SK-N-SH (cell line): Measurements from ENCODE around the gene COL28A1. TPM values are rescaled to one million over a fixed set of nuclear protein-coding genes. Genes with fewer than 3 reads are reported as not detected.

Source experiments
- CTCF ChIA-PET: fragments of 300-600, 350-600 bp; formaldehyde crosslinking; extraction: SDS; loops from one replicate; lab custom pipeline; 2021; lab: Yijun Ruan, JAX
- POLR2A ChIA-PET: fragments of 350-600 bp; sonication (Branson Sonifier 250); formaldehyde crosslinking; extraction: SDS; loops from one replicate; lab custom pipeline; 2020; ENCODE audit warnings: antibody characterized with exemption, inconsistent platforms; lab: Yijun Ruan, JAX
- DNase-seq: peaks from one replicate; pipeline ENCODE4 v3.0.0; 2012
- H2AFZ ChIP-seq: fragments of 200-600 bp; sonication (generic); 2 replicates; pipeline ENCODE4 v1.8.1; 2016; ENCODE audit warnings: antibody characterized with exemption, mild to moderate bottlenecking, low read depth
- H3F3A ChIP-seq: fragments of 200-600 bp; sonication (generic); replicated peaks from 2 replicates; pipeline ENCODE3; 2016; ENCODE audit warnings: antibody characterized with exemption, mild to moderate bottlenecking; ENCODE audit not compliant: insufficient read depth
- H3K27ac ChIP-seq, 2 experiments: fragments of 200-500 bp in 1 of 2; fragments of 200-600 bp in 1 of 2; sonication (Bioruptor generic) in 1 of 2; sonication (generic), shearing (Covaris generic) in 1 of 2; 2 replicates each; pipeline versions ENCODE4 v1.5.1 to v1.6.1; 2014 to 2016; ENCODE audit warnings: low read depth in 2 of 2, inconsistent platforms in 1 of 2, low read length in 1 of 2, mild to moderate bottlenecking in 1 of 2, mixed read lengths in 1 of 2
- H3K27me3 ChIP-seq: fragments of 200-600 bp; sonication (generic), shearing (Covaris generic); 2 replicates; pipeline ENCODE4 v1.6.1; 2016; ENCODE audit warnings: mixed run types; ENCODE audit not compliant: insufficient read depth
- H3K36me3 ChIP-seq, 2 experiments: fragments of 200-500 bp in 1 of 2; fragments of 200-600 bp in 1 of 2; sonication (Bioruptor generic) in 1 of 2; sonication (generic) in 1 of 2; replicated peaks in 1 of 2; 2 replicates each; pipeline versions ENCODE3 to v1.5.1; 2014 to 2016; ENCODE audit warnings: low read length in 1 of 2, mild to moderate bottlenecking in 1 of 2; ENCODE audit not compliant: insufficient read depth in 2 of 2, control insufficient read depth in 1 of 2
- H3K4me1 ChIP-seq, 2 experiments: fragments of 200-500 bp in 1 of 2; fragments of 200-600 bp in 1 of 2; sonication (Bioruptor generic) in 1 of 2; sonication (generic), shearing (Covaris generic) in 1 of 2; 2 replicates each; pipeline versions ENCODE4 v1.5.1 to v1.6.1; 2014 to 2016; ENCODE audit warnings: low read depth in 1 of 2, low read length in 1 of 2, mixed run types in 1 of 2; ENCODE audit not compliant: insufficient read depth in 2 of 2, control insufficient read depth in 1 of 2
- H3K4me2 ChIP-seq: fragments of 200-600 bp; sonication (generic), shearing (Covaris generic); 2 replicates; pipeline ENCODE4 v1.6.1; 2017; ENCODE audit warnings: mixed run types
- H3K4me3 ChIP-seq, 2 experiments: fragments of 200-500 bp in 1 of 2; fragments of 200-600 bp in 1 of 2; sonication (Bioruptor generic) in 1 of 2; sonication (generic), shearing (Covaris generic) in 1 of 2; 2 replicates each; pipeline versions ENCODE4 v1.5.1 to v1.8.1; 2014 to 2016; ENCODE audit warnings: low read depth in 2 of 2, inconsistent platforms in 1 of 2, low read length in 1 of 2, mild to moderate bottlenecking in 1 of 2, mixed read lengths in 1 of 2, moderate library complexity in 1 of 2
- H3K79me2 ChIP-seq: fragments of 200-600 bp; sonication (generic); 2 replicates; pipeline ENCODE4 v1.8.1; 2017; ENCODE audit warnings: mild to moderate bottlenecking; ENCODE audit not compliant: insufficient read depth
- H3K9ac ChIP-seq: fragments of 200-600 bp; sonication (generic); 2 replicates; pipeline ENCODE4 v1.6.1; 2017; ENCODE audit warnings: mixed run types
- H3K9me2 ChIP-seq: fragments of 200-600 bp; sonication (generic); 2 replicates; pipeline ENCODE4 v1.6.1; 2017; ENCODE audit warnings: mixed run types
- H3K9me3 ChIP-seq: fragments of 200-600 bp; sonication (generic); 2 replicates; pipeline ENCODE4 v1.6.1; 2017; ENCODE audit warnings: mixed run types, mild to moderate bottlenecking, moderate library complexity
- H4K20me1 ChIP-seq: fragments of 200-600 bp; sonication (generic); 2 replicates; pipeline ENCODE4 v1.6.1; 2017; ENCODE audit warnings: mild to moderate bottlenecking, mixed run types; ENCODE audit not compliant: insufficient read depth
- EP300 ChIP-seq, 2 experiments: IDR thresholded peaks; 2 replicates each; pipeline versions ENCODE4 v1.4.0 to v1.6.1; 2012; ENCODE audit warnings: borderline replicate concordance in 1 of 2, low read depth in 1 of 2, low read length in 1 of 2
- EZH2phosphoT487 ChIP-seq: fragments of 200-600 bp; sonication (generic); IDR thresholded peaks from 2 replicates; pipeline ENCODE4 v1.6.1; 2017; ENCODE audit warnings: low read depth, mixed run types, mild to moderate bottlenecking, antibody characterized with exemption, moderate library complexity, borderline replicate concordance
- FOSL2 ChIP-seq: IDR thresholded peaks from 2 replicates; pipeline ENCODE4 v1.4.0; 2012; ENCODE audit warnings: low read depth, mild to moderate bottlenecking, moderate library complexity, borderline replicate concordance
- FOXJ3 ChIP-seq: sonication (generic); formaldehyde crosslinking; IDR thresholded peaks from 2 replicates; pipeline ENCODE4 v1.5.1; 2020; ENCODE audit warnings: mild to moderate bottlenecking, missing genetic modification reagents
- FOXM1 ChIP-seq: IDR thresholded peaks from 2 replicates; pipeline ENCODE4 v1.4.0; 2012; ENCODE audit warnings: low read depth, mild to moderate bottlenecking
- GABPA ChIP-seq: IDR thresholded peaks from 2 replicates; pipeline ENCODE4 v1.4.0; 2012; ENCODE audit warnings: low read depth, mild to moderate bottlenecking
- GATA2 ChIP-seq: sonication (generic); formaldehyde crosslinking; IDR thresholded peaks from 2 replicates; pipeline ENCODE4 v1.5.0; 2020; ENCODE audit warnings: mild to moderate bottlenecking, missing genetic modification reagents
- JUND ChIP-seq: IDR thresholded peaks from 2 replicates; pipeline ENCODE4 v1.4.0; 2012
- MXI1 ChIP-seq: IDR thresholded peaks from 2 replicates; pipeline ENCODE4 v1.6.1; 2012; ENCODE audit warnings: mild to moderate bottlenecking, low read depth, low read length, improper control_type of control experiment
- NFIC ChIP-seq: IDR thresholded peaks from 2 replicates; pipeline ENCODE4 v1.4.0; 2012; ENCODE audit warnings: borderline replicate concordance
- NRF1 ChIP-seq: IDR thresholded peaks from 2 replicates; pipeline ENCODE4 v1.6.1; 2012; ENCODE audit warnings: low read depth, mild to moderate bottlenecking, low read length
- POLR2AphosphoS5 ChIP-seq: IDR thresholded peaks from 2 replicates; pipeline ENCODE4 v1.6.1; 2012; ENCODE audit warnings: low read depth, low read length
- RAD21 ChIP-seq: IDR thresholded peaks from 2 replicates; pipeline ENCODE4 v1.6.1; 2012; ENCODE audit warnings: mild to moderate bottlenecking, low read length
- RCOR1 ChIP-seq: fragments of 150-350 bp; IDR thresholded peaks from 2 replicates; pipeline ENCODE4 v1.6.1; 2017; ENCODE audit warnings: antibody characterized with exemption, low read length
- RXRA ChIP-seq: IDR thresholded peaks from 2 replicates; pipeline ENCODE4 v1.4.0; 2012; ENCODE audit warnings: low read depth, mild to moderate bottlenecking, borderline replicate concordance
- SMC3 ChIP-seq: IDR thresholded peaks from 2 replicates; pipeline ENCODE4 v1.6.1; 2012; ENCODE audit warnings: low read depth, low read length, improper control_type of control experiment
- TEAD4 ChIP-seq: IDR thresholded peaks from 2 replicates; pipeline ENCODE4 v1.4.0; 2012; ENCODE audit warnings: mild to moderate bottlenecking, borderline replicate concordance; ENCODE audit not compliant: insufficient read depth
- YY1 ChIP-seq: IDR thresholded peaks from 2 replicates; pipeline ENCODE4 v1.4.0; 2012; ENCODE audit warnings: low read depth, mild to moderate bottlenecking
- WGBS: methylation state at CpG from one replicate; pipeline ENCODE4 v1.1.6; 2017; ENCODE audit warnings: low lambda C conversion rate; 5-methylcytosine and 5-hydroxymethylcytosine counted together
- polyA plus RNA-seq, 3 experiments: library from polyadenylated mRNA; depleted of rRNA; stranded (reverse); fragments of >200 nt; gene quantifications; 2 replicates each; pipeline ENCODE4 v1.2.3, GENCODE V29; 2012
- TF ChIP-seq, protein P1 (sequence below): IDR thresholded peaks from 2 replicates; pipeline ENCODE4 v1.4.0; 2012; ENCODE audit warnings: low read depth
- TF ChIP-seq, protein P2 (sequence below): IDR thresholded peaks from 2 replicates; pipeline ENCODE4 v1.4.0; 2012; ENCODE audit warnings: low read depth, borderline replicate concordance
- TF ChIP-seq, protein P3 (sequence below): fragments of 150-350 bp; IDR thresholded peaks from 2 replicates; pipeline ENCODE4 v1.6.1; 2017; ENCODE audit warnings: antibody characterized with exemption, low read length, low read depth, borderline replicate concordance
- TF ChIP-seq, protein P4 (sequence below): fragments of 200-600 bp; sonication (generic); IDR thresholded peaks from 2 replicates; pipeline ENCODE4 v1.6.1; 2017; ENCODE audit warnings: antibody characterized with exemption, mild to moderate bottlenecking, moderate library complexity
- TF ChIP-seq, protein P5 (sequence below): IDR thresholded peaks from 2 replicates; pipeline ENCODE4 v1.4.0; 2012; ENCODE audit warnings: low read depth, borderline replicate concordance

The COL28A1 gene
- polyA plus RNA-seq, 1 of the 3 experiments (the other 2 are of a cell fraction): not detected

DNA sequence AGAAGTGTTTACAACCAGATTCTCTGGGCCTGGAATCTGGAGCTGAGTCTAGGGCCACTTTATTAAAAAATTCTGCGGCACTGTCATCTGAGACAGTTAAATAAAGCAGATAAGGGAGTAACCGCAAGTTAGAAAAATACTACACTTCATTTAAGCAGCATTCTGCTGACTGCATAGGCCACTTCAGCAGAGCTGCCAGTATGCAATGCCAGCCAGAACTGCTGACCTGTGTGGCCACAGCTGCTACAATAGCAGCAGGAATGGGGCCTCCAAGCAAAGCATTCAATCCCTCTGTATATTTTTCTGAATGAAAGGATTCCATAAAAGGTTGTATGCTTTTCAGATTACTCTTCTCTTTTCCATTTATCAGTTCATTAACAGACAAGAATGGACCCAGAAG lies 136.0 kb downstream of the COL28A1 start:
- H3K4me2 ChIP-seq: no peak overlapping the region
- H3K79me2 ChIP-seq: no peaks in the 10 kb centered on the region
- no peak for DNase-seq
- no peaks in the 10 kb centered on the region for H3K36me3 ChIP-seq
- H3K9me2 ChIP-seq: no peaks in the 10 kb centered on the region
- H3K4me3 ChIP-seq: no peak overlapping the region
- ChIA-PET POLR2A (no interaction called here), CTCF (interaction anchor here (1.1 to 1.2 kb wide), 2 partner anchors 24 to 137 kb away, joined by 3 read pairs; no protein-coding TSS in a partner anchor)
- no peaks in the 10 kb centered on the region for H3K9me3 ChIP-seq
- no peaks in the 10 kb centered on the region for H3F3A ChIP-seq
- H3K27ac ChIP-seq: no peak overlapping the region
- H3K4me1 ChIP-seq: peaks cover 0 to 2% of the 10 kb centered on the region in 2 experiments; a peak in 2 of 4 replicates
- WGBS: 43% methylated on average over 2 of the region's 2 CpGs
- H2AFZ ChIP-seq: no peak overlapping the region
- no peaks in the 10 kb centered on the region for H4K20me1 ChIP-seq
- TF ChIP-seq POLR2AphosphoS5 (no peak), NFIC (no peak), EZH2phosphoT487 (no peak), RCOR1 (no peak), FOXM1 (no peak), YY1 (no peak), GABPA (no peak), JUND (no peak), EP300 (IDR thresholded peaks at IDR 0.05; ENCODE audit: borderline replicate concordance in 1 of 2, low read depth in 1 of 2, low read length in 1 of 2) (no peak), MXI1 (no peak)
- H3K27me3 ChIP-seq: no peaks in the 10 kb centered on the region
- no peak overlapping the region for H3K9ac ChIP-seq

DNA sequence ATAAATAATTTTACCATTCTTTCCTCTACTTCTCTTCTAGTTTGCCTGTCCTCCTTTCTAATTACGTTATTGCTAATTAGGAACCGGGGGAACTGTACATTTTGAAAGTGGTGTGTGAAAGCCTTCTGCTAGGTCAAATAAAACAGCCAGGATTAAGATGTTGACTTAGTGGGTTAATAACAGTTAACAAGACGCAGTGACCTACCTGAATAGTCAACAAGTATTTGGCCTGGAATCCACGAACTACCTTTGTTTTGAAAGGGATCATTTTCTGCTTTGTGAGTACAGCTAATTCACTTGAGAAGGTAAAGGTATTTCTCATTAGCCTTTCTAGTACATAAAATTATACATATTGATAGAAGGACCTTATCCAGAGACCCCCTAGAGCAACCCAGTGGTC lies 139.9 kb downstream of the COL28A1 start:
- 30% methylated on average over 4 of the region's 4 CpGs for WGBS
- TF ChIP-seq NFIC (no peak), NRF1 (no peak), RXRA (no peak), RAD21 (no peak), SMC3 (no peak), TEAD4 (no peak), FOSL2 (no peak), JUND (no peak), FOXJ3 (no peak), FOXM1 (no peak), EP300 (IDR thresholded peaks at IDR 0.05; ENCODE audit: borderline replicate concordance in 1 of 2, low read depth in 1 of 2, low read length in 1 of 2) (no peak), EZH2phosphoT487 (no peak), GATA2 (CRISPR knock-in tag) (no peak)
- TF ChIP-seq, protein P1, sequence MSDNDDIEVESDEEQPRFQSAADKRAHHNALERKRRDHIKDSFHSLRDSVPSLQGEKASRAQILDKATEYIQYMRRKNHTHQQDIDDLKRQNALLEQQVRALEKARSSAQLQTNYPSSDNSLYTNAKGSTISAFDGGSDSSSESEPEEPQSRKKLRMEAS: no peak
- TF ChIP-seq, protein P2, sequence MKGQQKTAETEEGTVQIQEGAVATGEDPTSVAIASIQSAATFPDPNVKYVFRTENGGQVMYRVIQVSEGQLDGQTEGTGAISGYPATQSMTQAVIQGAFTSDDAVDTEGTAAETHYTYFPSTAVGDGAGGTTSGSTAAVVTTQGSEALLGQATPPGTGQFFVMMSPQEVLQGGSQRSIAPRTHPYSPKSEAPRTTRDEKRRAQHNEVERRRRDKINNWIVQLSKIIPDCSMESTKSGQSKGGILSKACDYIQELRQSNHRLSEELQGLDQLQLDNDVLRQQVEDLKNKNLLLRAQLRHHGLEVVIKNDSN: no peak
- TF ChIP-seq, protein P3, sequence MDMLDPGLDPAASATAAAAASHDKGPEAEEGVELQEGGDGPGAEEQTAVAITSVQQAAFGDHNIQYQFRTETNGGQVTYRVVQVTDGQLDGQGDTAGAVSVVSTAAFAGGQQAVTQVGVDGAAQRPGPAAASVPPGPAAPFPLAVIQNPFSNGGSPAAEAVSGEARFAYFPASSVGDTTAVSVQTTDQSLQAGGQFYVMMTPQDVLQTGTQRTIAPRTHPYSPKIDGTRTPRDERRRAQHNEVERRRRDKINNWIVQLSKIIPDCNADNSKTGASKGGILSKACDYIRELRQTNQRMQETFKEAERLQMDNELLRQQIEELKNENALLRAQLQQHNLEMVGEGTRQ: no peak
- TF ChIP-seq, protein P4, sequence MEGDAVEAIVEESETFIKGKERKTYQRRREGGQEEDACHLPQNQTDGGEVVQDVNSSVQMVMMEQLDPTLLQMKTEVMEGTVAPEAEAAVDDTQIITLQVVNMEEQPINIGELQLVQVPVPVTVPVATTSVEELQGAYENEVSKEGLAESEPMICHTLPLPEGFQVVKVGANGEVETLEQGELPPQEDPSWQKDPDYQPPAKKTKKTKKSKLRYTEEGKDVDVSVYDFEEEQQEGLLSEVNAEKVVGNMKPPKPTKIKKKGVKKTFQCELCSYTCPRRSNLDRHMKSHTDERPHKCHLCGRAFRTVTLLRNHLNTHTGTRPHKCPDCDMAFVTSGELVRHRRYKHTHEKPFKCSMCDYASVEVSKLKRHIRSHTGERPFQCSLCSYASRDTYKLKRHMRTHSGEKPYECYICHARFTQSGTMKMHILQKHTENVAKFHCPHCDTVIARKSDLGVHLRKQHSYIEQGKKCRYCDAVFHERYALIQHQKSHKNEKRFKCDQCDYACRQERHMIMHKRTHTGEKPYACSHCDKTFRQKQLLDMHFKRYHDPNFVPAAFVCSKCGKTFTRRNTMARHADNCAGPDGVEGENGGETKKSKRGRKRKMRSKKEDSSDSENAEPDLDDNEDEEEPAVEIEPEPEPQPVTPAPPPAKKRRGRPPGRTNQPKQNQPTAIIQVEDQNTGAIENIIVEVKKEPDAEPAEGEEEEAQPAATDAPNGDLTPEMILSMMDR: no peak
- TF ChIP-seq, protein P5, sequence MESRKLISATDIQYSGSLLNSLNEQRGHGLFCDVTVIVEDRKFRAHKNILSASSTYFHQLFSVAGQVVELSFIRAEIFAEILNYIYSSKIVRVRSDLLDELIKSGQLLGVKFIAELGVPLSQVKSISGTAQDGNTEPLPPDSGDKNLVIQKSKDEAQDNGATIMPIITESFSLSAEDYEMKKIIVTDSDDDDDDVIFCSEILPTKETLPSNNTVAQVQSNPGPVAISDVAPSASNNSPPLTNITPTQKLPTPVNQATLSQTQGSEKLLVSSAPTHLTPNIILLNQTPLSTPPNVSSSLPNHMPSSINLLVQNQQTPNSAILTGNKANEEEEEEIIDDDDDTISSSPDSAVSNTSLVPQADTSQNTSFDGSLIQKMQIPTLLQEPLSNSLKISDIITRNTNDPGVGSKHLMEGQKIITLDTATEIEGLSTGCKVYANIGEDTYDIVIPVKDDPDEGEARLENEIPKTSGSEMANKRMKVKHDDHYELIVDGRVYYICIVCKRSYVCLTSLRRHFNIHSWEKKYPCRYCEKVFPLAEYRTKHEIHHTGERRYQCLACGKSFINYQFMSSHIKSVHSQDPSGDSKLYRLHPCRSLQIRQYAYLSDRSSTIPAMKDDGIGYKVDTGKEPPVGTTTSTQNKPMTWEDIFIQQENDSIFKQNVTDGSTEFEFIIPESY: no peak
- no peak for DNase-seq
- no peaks in the 10 kb centered on the region for H3K36me3 ChIP-seq
- no peaks in the 10 kb centered on the region for H3K9me2 ChIP-seq
- no peak overlapping the region for H2AFZ ChIP-seq
- ChIA-PET CTCF (interaction anchor here (1.7 to 1.9 kb wide), 2 partner anchors 29 to 293 kb away, joined by 5 read pairs; no protein-coding TSS in a partner anchor), POLR2A (no interaction called here)
- H3F3A ChIP-seq: no peaks in the 10 kb centered on the region
- no peak overlapping the region for H3K27ac ChIP-seq
- H3K4me3 ChIP-seq: no peak overlapping the region
- no peaks in the 10 kb centered on the region for H3K9me3 ChIP-seq
- H3K9ac ChIP-seq: no peak overlapping the region
- H3K4me2 ChIP-seq: no peak overlapping the region
- H3K79me2 ChIP-seq: no peaks in the 10 kb centered on the region
- H3K27me3 ChIP-seq: no peaks in the 10 kb centered on the region
- H3K4me1 ChIP-seq: peaks cover 0 to 2% of the 10 kb centered on the region in 2 experiments; a peak in 2 of 4 replicates
- no peaks in the 10 kb centered on the region for H4K20me1 ChIP-seq
